HCT116 (cell line): ENCODE data around the gene IVD. TPM values are rescaled to one million over a fixed set of nuclear protein-coding genes. Genes with fewer than 3 reads are reported as not detected.

ENCODE experiments used
- ATAC-seq: fragments of 200-7000 bp; cut with Tn5 transposase; 2 replicates; pipeline ENCODE4 v1.9.1; 2020; ENCODE audit warnings: mild to moderate bottlenecking, moderate library complexity
- BruUV-seq: library from RNA; stranded (reverse); fragments of 400-500 nt; replicated peaks from 2 replicates; lab custom pipeline; 2021; lab: Mats Ljungman, UMichigan
- CTCF ChIA-PET: fragments of 300-600 bp; sonication (Branson Sonifier 250); formaldehyde crosslinking; loops from one replicate; lab custom pipeline; 2021; ENCODE audit warnings: antibody characterized with exemption; lab: Charles Lee
- POLR2A ChIA-PET: fragments of 300-600, 350-600 bp; sonication (Branson Sonifier 250); formaldehyde crosslinking; loops from one replicate; lab custom pipeline; 2021; ENCODE audit warnings: antibody characterized with exemption; lab: Charles Lee
- RAD21 ChIA-PET, 2 experiments: fragments of 300-600 bp; sonication (Branson Sonifier 250); formaldehyde crosslinking; loops; one replicate each; lab custom pipeline; 2023; ENCODE audit warnings: low total read pairs in 2 of 2; ENCODE audit not compliant: uncharacterized antibody in 2 of 2, unreplicated experiment in 2 of 2, low non-redundant PET in 1 of 2; lab: Charles Lee
- DNase-seq: peaks from one replicate; pipeline ENCODE4 v3.0.0-alpha.2; 2010; ENCODE audit warnings: low read depth, low spot score
- H2AFZ ChIP-seq: fragments of 200-600 bp; shearing (Covaris generic), sonication (generic); 2 replicates; pipeline ENCODE4 v1.6.1; 2017; ENCODE audit warnings: low read depth, mixed run types, mixed read lengths, antibody characterized with exemption, low read length; ENCODE audit not compliant: poor library complexity, severe bottlenecking
- H3K27ac ChIP-seq: 2 replicates; pipeline ENCODE4 v1.5.1; 2012; ENCODE audit warnings: low read depth, low read length
- H3K27me3 ChIP-seq: fragments of 200-600 bp; sonication (generic); 2 replicates; pipeline ENCODE4 v1.6.1; 2016; ENCODE audit warnings: mixed run types, low read length, mixed read lengths; ENCODE audit not compliant: insufficient read depth
- H3K36me3 ChIP-seq, 2 experiments: fragments of 200-500 bp in 1 of 2; fragments of 200-600 bp in 1 of 2; sonication (Bioruptor generic) in 1 of 2; sonication (generic) in 1 of 2; 2 replicates each; pipeline versions ENCODE4 v1.5.1 to v1.6.1; 2014 to 2016; ENCODE audit warnings: low read length in 2 of 2, inconsistent platforms in 1 of 2, mixed read lengths in 1 of 2, mixed run types in 1 of 2; ENCODE audit not compliant: insufficient read depth in 2 of 2, control insufficient read depth in 1 of 2
- H3K4me1 ChIP-seq, 2 experiments: fragments of 200-600 bp in 1 of 2; sonication (generic) in 1 of 2; 2 replicates each; pipeline versions ENCODE4 v1.5.1 to v1.6.1; 2012 to 2017; ENCODE audit warnings: low read length in 2 of 2, inconsistent platforms in 1 of 2, mild to moderate bottlenecking in 1 of 2, mixed read lengths in 1 of 2, mixed run types in 1 of 2, moderate library complexity in 1 of 2; ENCODE audit not compliant: insufficient read depth in 2 of 2, control insufficient read depth in 1 of 2
- H3K4me2 ChIP-seq: fragments of 200-600 bp; sonication (generic); 2 replicates; pipeline ENCODE4 v1.6.1; 2017; ENCODE audit warnings: mixed run types, low read length, mixed read lengths
- H3K4me3 ChIP-seq, 2 experiments: fragments of 200-600 bp in 1 of 2; sonication (generic) in 1 of 2; replicated peaks in 1 of 2; 2 replicates each; pipeline ENCODE4 v1.5.1; 2011 to 2016; ENCODE audit warnings: low read length in 2 of 2, control low read depth in 1 of 2, low read depth in 1 of 2, mild to moderate bottlenecking in 1 of 2, mixed read lengths in 1 of 2, mixed run types in 1 of 2
- H3K79me2 ChIP-seq: fragments of 200-600 bp; sonication (generic); 2 replicates; pipeline ENCODE4 v1.6.1; 2017; ENCODE audit warnings: mild to moderate bottlenecking, mixed run types, low read length, moderate library complexity, mixed read lengths; ENCODE audit not compliant: insufficient read depth
- H3K9ac ChIP-seq: fragments of 200-600 bp; sonication (generic); 2 replicates; pipeline ENCODE4 v1.6.1; 2016; ENCODE audit warnings: low read length, mixed read lengths
- H3K9me2 ChIP-seq: fragments of 200-600 bp; sonication (generic), shearing (Covaris generic); 2 replicates; pipeline ENCODE4 v1.6.1; 2017; ENCODE audit warnings: mixed run types, mild to moderate bottlenecking, moderate library complexity; ENCODE audit not compliant: insufficient read depth
- H3K9me3 ChIP-seq, 2 experiments: fragments of 200-500 bp in 1 of 2; fragments of 200-600 bp in 1 of 2; sonication (Bioruptor generic) in 1 of 2; sonication (generic) in 1 of 2; 2 replicates each; pipeline ENCODE4 v1.6.1; 2014 to 2017; ENCODE audit warnings: low read length in 2 of 2, mixed read lengths in 2 of 2, inconsistent platforms in 1 of 2, low read depth in 1 of 2, mild to moderate bottlenecking in 1 of 2, mixed run types in 1 of 2, moderate library complexity in 1 of 2; ENCODE audit not compliant: control insufficient read depth in 1 of 2, insufficient read depth in 1 of 2
- H4K20me1 ChIP-seq: fragments of 200-600 bp; sonication (generic), shearing (Covaris generic); 2 replicates; pipeline ENCODE4 v1.6.1; 2017; ENCODE audit warnings: mixed run types, mild to moderate bottlenecking, moderate library complexity; ENCODE audit not compliant: insufficient read depth
- ELF1 ChIP-seq: IDR thresholded peaks from 2 replicates; pipeline ENCODE4 v1.6.1; 2012; ENCODE audit warnings: low read depth, borderline replicate concordance
- FOSL1 ChIP-seq: IDR thresholded peaks from 2 replicates; pipeline ENCODE4 v1.6.1; 2012; ENCODE audit warnings: low read depth
- JUND ChIP-seq: IDR thresholded peaks from 2 replicates; pipeline ENCODE4 v1.6.1; 2012
- RAD21 ChIP-seq: IDR thresholded peaks from 2 replicates; pipeline ENCODE4 v1.6.1; 2012; ENCODE audit warnings: low read depth, mild to moderate bottlenecking
- SIN3A ChIP-seq: IDR thresholded peaks from 2 replicates; pipeline ENCODE4 v1.6.1; 2012; ENCODE audit warnings: low read depth
- ZBTB33 ChIP-seq: IDR thresholded peaks from 2 replicates; pipeline ENCODE4 v1.6.1; 2011; ENCODE audit warnings: mild to moderate bottlenecking, low read length, moderate library complexity; ENCODE audit not compliant: insufficient replicate concordance; ENCODE audit errors: extremely low read depth
- intact Hi-C: fragments of 100-400 bp; cut with micrococcal nuclease; formaldehyde crosslinking; loops from 2 replicates; pipeline ENCODE4 v1.10.0; 2022
- total RNA-seq: library from RNA; stranded (reverse); gene quantifications from one replicate; pipeline ENCODE4 v1.2.1, GENCODE V29; 2021; ENCODE audit not compliant: unreplicated experiment
- TF ChIP-seq, protein P1 (sequence below): IDR thresholded peaks from 2 replicates; pipeline ENCODE4 v1.6.1; 2012

The IVD gene
- total RNA-seq, 1 experiment from 2014 or later: 65.6 TPM

DNA sequence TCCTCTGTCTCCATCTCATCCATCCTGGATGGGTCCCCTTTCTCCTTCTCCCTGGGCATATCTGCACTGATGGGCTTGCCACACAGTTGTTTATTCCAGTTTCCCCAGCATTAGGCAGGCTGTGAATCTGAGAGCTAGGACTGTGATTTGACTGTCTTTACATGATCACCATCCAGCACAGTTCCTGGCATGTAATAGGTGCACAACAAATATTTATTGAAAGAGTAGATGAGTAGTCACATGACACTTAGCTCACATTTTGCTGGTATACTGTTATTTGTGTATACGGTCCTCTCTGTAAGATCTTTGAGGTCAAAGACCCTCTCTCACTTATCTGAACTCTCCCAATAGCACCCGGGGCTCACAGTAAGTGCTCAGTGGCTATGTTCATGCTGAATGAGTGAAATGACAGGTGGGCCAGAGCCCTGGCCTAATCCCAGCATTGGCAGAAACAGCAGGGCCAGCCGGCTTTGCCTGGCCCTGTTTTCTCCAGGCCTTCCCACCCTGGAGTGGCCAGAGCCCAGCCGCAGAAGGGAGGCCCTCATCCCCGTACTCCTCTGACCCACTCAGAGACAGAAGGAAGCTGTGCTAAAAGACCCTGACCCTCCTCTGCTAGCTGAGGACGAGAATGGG lies 19.0 kb downstream of the IVD start (continued):
- TF ChIP-seq FOSL1 (no peak), RAD21 (no peak), ZBTB33 (no peak), ELF1 (no peak)
- TF ChIP-seq, protein P1, sequence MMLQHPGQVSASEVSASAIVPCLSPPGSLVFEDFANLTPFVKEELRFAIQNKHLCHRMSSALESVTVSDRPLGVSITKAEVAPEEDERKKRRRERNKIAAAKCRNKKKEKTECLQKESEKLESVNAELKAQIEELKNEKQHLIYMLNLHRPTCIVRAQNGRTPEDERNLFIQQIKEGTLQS: no peak

GRCh38 chr15:40425681-40426080 lies 20.1 kb downstream of the IVD start:
- DNase-seq (no peak), ATAC-seq (no peak)
- H4K20me1 ChIP-seq: no peaks in the 10 kb centered on the region
- no peak overlapping the region for H3K9ac ChIP-seq
- no peak overlapping the region for H3K4me2 ChIP-seq
- POLR2A ChIA-PET: no interaction called here
- H2AFZ ChIP-seq: no peak overlapping the region
- no peak overlapping the region for H3K4me3 ChIP-seq
- RAD21 ChIA-PET: interaction anchor here in 1 of 2 experiments (0.7 kb wide), 1 partner anchor 209 kb away, joined by 6 read pairs; no protein-coding TSS in a partner anchor
- peaks cover 13 to 24% of the 10 kb centered on the region in 2 experiments for H3K4me1 ChIP-seq
- H3K27ac ChIP-seq: no peak overlapping the region
- no TSS peak for BruUV-seq
- H3K9me3 ChIP-seq: no peaks in the 10 kb centered on the region
- no peaks in the 10 kb centered on the region for H3K9me2 ChIP-seq
- intact Hi-C loops: no loop called here
- H3K79me2 ChIP-seq: no peaks in the 10 kb centered on the region
- no peaks in the 10 kb centered on the region for H3K27me3 ChIP-seq
- TF ChIP-seq SIN3A (no peak), JUND (no peak)
- H3K36me3 ChIP-seq: no peaks in the 10 kb centered on the region
- CTCF ChIA-PET: no interaction called here
